Esophagus muscularis mucosa (tissue), 4 donors: Measurements from ENCODE around the gene STAMBP. TPM values are rescaled to one million over a fixed set of nuclear protein-coding genes. Genes with fewer than 3 reads are reported as not detected.

Source experiments
- DNase-seq: peaks from one replicate; pipeline ENCODE4 v3.0.0-alpha.2; 2017; ENCODE audit errors: extremely low spot score
- H3K27ac ChIP-seq, 4 donors: fragments of 200-600 bp; sonication (generic); replicated peaks in 1 of 4; 1 replicate in 3 of 4; 2 replicates in 1 of 4; pipeline ENCODE4 v1.5.1; 2016 to 2019; ENCODE audit warnings: mild to moderate bottlenecking in 1 of 4
- H3K27me3 ChIP-seq, 4 donors: fragments of 200-600 bp; sonication (generic); one replicate each; pipeline versions ENCODE4 v1.5.1 to v1.6.0; 2016 to 2019
- H3K36me3 ChIP-seq, 4 donors: fragments of 200-600 bp; sonication (generic); one replicate each; pipeline ENCODE4 v1.5.1; 2016 to 2019
- H3K4me1 ChIP-seq, 4 donors: fragments of 200-600 bp; sonication (generic); one replicate each; pipeline ENCODE4 v1.5.1; 2016 to 2019
- H3K4me3 ChIP-seq, 4 donors: fragments of 200-600 bp; sonication (generic); 1 replicate in 2 of 4; 2 replicates in 2 of 4; pipeline ENCODE4 v1.5.1; 2016 to 2019; ENCODE audit warnings: mild to moderate bottlenecking in 4 of 4, moderate library complexity in 1 of 4
- H3K9me3 ChIP-seq, 4 donors: fragments of 200-600 bp; sonication (generic); 1 replicate in 3 of 4; 2 replicates in 1 of 4; pipeline ENCODE4 v1.5.1; 2016 to 2019
- EP300 ChIP-seq: sonication (generic); formaldehyde crosslinking; IDR thresholded peaks from one replicate; pipeline ENCODE4 v1.6.1; 2017; ENCODE audit warnings: antibody characterized with exemption
- POLR2A ChIP-seq: fragments of 450-650 bp; IDR thresholded peaks from one replicate; pipeline ENCODE4 v1.6.1; 2017; ENCODE audit warnings: antibody characterized with exemption, moderate library complexity, mild to moderate bottlenecking, low read depth
- POLR2AphosphoS5 ChIP-seq, 2 donors: sonication (generic); formaldehyde crosslinking; IDR thresholded peaks; one replicate each; pipeline ENCODE4 v1.6.1; 2017; ENCODE audit warnings: antibody characterized with exemption in 2 of 2
- WGBS: methylation state at CpG from one replicate; pipeline ENCODE4 v1.1.5; 2018; 5-methylcytosine and 5-hydroxymethylcytosine counted together
- intact Hi-C: fragments of 100-400 bp; cut with DNase I; formaldehyde crosslinking; loops from one replicate; pipeline ENCODE4 v1.15.1; 2023
- total RNA-seq, 4 donors: library from RNA; depleted of rRNA; stranded (reverse); fragments of >200 nt; gene quantifications; one replicate each; pipeline versions ENCODE4 v1.1.0 to v1.2.1, GENCODE V29; 2016
- TF ChIP-seq, protein P1 (sequence below), 3 experiments: fragments of 200-600 bp in 2 of 3; fragments of 450-650 bp in 1 of 3; sonication (generic) in 2 of 3; IDR thresholded peaks; one replicate each; pipeline ENCODE4 v1.5.1; 2017 to 2019; ENCODE audit warnings: antibody characterized with exemption in 3 of 3, mild to moderate bottlenecking in 2 of 3, moderate library complexity in 1 of 3

STAMBP gene
- total RNA-seq, 4 donors from 2014 or later: 32.3 to 73.8 (median 34.1) TPM

DNA sequence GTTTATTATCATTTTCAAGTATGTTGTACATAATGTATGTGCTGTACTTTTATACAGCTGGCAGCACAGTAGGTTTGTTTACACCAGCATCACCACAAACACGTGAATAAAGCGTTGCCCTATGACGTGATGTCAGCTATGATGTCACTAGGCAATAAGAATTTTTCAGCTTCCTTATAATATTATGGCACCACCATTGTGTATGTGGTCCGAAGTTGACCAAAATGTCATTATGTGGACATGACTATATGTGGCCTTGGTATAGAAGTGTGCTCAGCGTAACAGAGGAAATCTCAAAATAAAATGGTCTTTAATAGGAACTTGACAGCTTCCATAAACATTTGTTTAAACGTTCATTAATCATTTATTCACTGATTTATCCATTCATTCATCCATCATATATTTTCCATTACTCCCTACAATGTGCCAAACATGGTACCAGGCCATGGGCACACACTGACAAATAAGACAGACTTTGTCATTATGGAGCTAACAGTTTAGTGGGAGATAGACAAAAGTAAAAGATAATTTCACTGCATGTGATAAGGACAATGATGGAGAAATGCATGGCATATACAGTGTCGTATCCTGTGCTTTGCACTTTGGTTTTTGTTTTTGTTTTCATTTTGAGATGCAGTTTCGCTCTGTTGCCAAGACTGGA, 82.9 kb downstream of the STAMBP start:
- WGBS: 51% methylated on average over 8 of the region's 8 CpGs
- H3K27me3 ChIP-seq: no peaks in the 10 kb centered on the region
- peaks cover 0 to 31% (median 21%) of the 10 kb centered on the region in 4 donors for H3K4me1 ChIP-seq
- no peak for DNase-seq
- TF ChIP-seq POLR2A (no peak), POLR2AphosphoS5 (IDR thresholded peaks at IDR 0.05) (peak; percentile 55 to 90)
- no peak overlapping the region for H3K4me3 ChIP-seq
- H3K36me3 ChIP-seq: peaks cover 0 to 92% (median 65%) of the 10 kb centered on the region in 4 donors
- H3K9me3 ChIP-seq: no peaks in the 10 kb centered on the region
- intact Hi-C loops: no loop called here
- peak overlapping the region; percentile 61 to 94 (median 63) for H3K27ac ChIP-seq

DNA sequence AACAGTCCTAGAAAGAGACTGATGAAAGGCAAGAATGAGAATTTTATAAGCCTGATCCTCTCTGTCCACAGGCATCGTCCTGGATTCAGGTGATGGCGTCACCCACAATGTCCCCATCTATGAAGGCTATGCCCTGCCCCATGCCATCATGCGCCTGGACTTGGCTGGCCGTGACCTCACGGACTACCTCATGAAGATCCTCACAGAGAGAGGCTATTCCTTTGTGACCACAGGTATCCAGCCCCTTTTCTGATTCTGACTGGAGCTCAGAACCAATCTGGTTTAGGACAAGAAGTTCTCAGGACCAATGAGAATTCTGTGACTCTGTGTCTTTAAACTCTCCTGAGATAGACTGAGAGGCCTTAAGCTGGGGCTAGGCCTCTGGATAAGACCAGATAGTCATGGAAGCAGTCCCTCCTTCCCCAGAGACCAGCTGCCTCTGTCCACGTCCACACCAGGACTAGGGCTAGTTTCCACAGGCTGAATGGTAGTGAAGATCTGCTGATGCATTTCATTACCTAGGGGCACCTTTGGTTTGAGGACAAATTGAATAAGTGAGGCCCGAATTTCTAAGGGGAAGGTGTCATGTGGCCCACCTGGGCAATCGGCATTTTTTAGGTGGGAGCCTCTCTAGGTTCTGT, 84.8 kb downstream of the STAMBP start:
- intact Hi-C loops: no loop called here
- Histone ChIP-seq H3K4me3 (no peak overlapping the region), H3K27ac (peak overlapping the region; percentile 10 to 67 (median 64)), H3K36me3 (peaks cover 0 to 92% (median 65%) of the 10 kb centered on the region in 4 donors), H3K27me3 (no peaks in the 10 kb centered on the region), H3K9me3 (no peaks in the 10 kb centered on the region), H3K4me1 (peaks cover 0 to 13% (median 6%) of the 10 kb centered on the region in 4 donors)
- DNase-seq: no peak
- WGBS: 63% methylated on average over 8 of the region's 8 CpGs
- TF ChIP-seq EP300: no peak
- TF ChIP-seq POLR2A: no peak
- peak; percentile 75 to 90 for TF ChIP-seq POLR2AphosphoS5 (IDR thresholded peaks at IDR 0.05)

GRCh38 chr2:73914667-73915066, 85.9 kb downstream of the STAMBP start:
- intact Hi-C loops: no loop called here
- WGBS: 66% methylated on average over 4 of the region's 4 CpGs
- Histone ChIP-seq H3K4me1 (peaks cover 0 to 4% (median 2%) of the 10 kb centered on the region in 4 donors), H3K27ac (peak overlapping the region; percentile 10 to 67 (median 64)), H3K27me3 (no peaks in the 10 kb centered on the region), H3K9me3 (no peaks in the 10 kb centered on the region), H3K36me3 (peaks cover 0 to 92% (median 66%) of the 10 kb centered on the region in 4 donors), H3K4me3 (no peak overlapping the region)
- no peak for DNase-seq
- TF ChIP-seq, protein P1, sequence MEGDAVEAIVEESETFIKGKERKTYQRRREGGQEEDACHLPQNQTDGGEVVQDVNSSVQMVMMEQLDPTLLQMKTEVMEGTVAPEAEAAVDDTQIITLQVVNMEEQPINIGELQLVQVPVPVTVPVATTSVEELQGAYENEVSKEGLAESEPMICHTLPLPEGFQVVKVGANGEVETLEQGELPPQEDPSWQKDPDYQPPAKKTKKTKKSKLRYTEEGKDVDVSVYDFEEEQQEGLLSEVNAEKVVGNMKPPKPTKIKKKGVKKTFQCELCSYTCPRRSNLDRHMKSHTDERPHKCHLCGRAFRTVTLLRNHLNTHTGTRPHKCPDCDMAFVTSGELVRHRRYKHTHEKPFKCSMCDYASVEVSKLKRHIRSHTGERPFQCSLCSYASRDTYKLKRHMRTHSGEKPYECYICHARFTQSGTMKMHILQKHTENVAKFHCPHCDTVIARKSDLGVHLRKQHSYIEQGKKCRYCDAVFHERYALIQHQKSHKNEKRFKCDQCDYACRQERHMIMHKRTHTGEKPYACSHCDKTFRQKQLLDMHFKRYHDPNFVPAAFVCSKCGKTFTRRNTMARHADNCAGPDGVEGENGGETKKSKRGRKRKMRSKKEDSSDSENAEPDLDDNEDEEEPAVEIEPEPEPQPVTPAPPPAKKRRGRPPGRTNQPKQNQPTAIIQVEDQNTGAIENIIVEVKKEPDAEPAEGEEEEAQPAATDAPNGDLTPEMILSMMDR (IDR thresholded peaks at IDR 0.05): no peak
- peak; percentile 22 to 47 for TF ChIP-seq POLR2AphosphoS5 (IDR thresholded peaks at IDR 0.05)

DNA sequence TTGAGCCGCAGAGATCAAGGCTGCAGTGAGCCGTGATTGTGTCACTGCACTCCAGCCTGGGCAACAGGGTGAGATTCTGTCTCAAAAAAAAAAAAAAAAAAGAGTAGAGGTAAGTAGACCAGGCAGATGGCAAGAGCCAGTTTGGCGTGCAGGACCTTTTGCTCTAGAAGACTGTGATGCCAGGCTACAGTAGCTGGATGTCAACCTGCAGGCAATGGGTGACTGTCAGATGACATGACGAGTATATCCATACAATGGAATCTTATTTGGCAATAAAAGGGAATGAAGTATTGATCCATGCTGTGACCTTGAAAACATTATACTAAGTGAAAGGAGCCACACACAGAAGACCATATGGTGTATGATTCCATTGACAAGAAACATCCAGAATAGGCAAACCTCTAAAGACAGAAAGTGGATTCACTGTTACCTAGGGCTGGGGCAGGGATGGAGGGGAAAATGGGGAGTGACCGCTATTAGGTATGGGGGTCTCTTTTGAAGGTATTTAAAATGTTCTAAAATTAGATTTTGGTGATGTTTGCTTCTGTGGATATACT, 86.8 kb downstream of the STAMBP start:
- 76% methylated on average over 5 of the region's 5 CpGs for WGBS
- H3K4me1 ChIP-seq: peaks cover 0 to 4% (median 2%) of the 10 kb centered on the region in 4 donors
- H3K27ac ChIP-seq: peak overlapping the region; percentile 34 to 67 (median 64)
- H3K4me3 ChIP-seq: no peak overlapping the region
- H3K36me3 ChIP-seq: peaks cover 0 to 90% (median 67%) of the 10 kb centered on the region in 4 donors
- TF ChIP-seq, protein P1 (IDR thresholded peaks at IDR 0.05): no peak
- TF ChIP-seq POLR2AphosphoS5 (IDR thresholded peaks at IDR 0.05) (peak; percentile 53 to 70), EP300 (no peak), POLR2A (no peak)
- intact Hi-C loops: no loop called here
- H3K9me3 ChIP-seq: no peaks in the 10 kb centered on the region
- no peak for DNase-seq
- H3K27me3 ChIP-seq: no peaks in the 10 kb centered on the region

- Histone ChIP-seq H3K27me3 (no peaks in the 10 kb centered on the region), H3K9me3 (no peaks in the 10 kb centered on the region), H3K4me1 (peaks cover 0 to 11% (median 3%) of the 10 kb centered on the region in 4 donors), H3K27ac (peak overlapping the region; percentile 38 to 67 (median 52)), H3K4me3 (no peak overlapping the region), H3K36me3 (peaks cover 0 to 78% (median 60%) of the 10 kb centered on the region in 4 donors)
- no peak for DNase-seq
- 35% methylated on average over 2 of the region's 2 CpGs for WGBS
- intact Hi-C loops: no loop called here
- TF ChIP-seq POLR2AphosphoS5 (IDR thresholded peaks at IDR 0.05): peak; percentile 81 to 85
- TF ChIP-seq POLR2A: no peak
These were observed 87.9 kb downstream of the STAMBP start for GRCh38 chr2:73916666-73917065.

DNA sequence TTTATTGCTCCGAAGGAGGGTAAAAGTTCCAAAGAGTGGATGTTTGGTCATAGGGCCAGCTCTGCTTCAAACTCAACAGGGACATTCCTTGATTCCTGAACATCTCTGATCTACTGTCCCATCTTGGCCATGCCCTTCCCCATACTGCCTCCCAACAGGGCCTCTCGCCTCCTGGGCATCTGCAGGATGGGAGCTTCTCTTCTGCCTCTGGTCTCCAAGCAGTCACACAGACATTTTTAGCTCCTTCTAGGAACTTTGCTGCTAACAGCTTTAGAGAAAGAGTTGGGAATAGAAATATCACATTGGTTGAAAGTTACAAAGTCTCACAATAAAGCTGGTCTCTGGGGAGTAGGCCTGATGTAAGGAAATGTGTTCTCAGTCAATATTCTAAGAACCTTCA, 88.5 kb downstream of the STAMBP start:
- no peak for TF ChIP-seq EP300
- peak; percentile 32 to 39 for TF ChIP-seq POLR2AphosphoS5 (IDR thresholded peaks at IDR 0.05)
- 47% methylated on average over 2 of the region's 2 CpGs for WGBS

More for the DNA sequence above, 88.5 kb downstream of the STAMBP start:
- Histone ChIP-seq H3K4me1 (peaks cover 0 to 11% (median 3%) of the 10 kb centered on the region in 4 donors), H3K27ac (peak overlapping the region; percentile 17 to 67 (median 51)), H3K4me3 (no peak overlapping the region), H3K27me3 (no peaks in the 10 kb centered on the region), H3K36me3 (peaks cover 0 to 72% (median 56%) of the 10 kb centered on the region in 4 donors), H3K9me3 (no peaks in the 10 kb centered on the region)
- no peak for DNase-seq
- intact Hi-C loops: no loop called here
